ENCODE data around the gene LRRC74B.
"Not testable (repeated sequence)": the region's sequence is repeated elsewhere in the genome, so short reads cannot be mapped to it uniquely, and the experiment has no call there.

Gene LRRC74B

GRCh38 chr22:21087119-21087518 is 41.4 kb downstream of the LRRC74B start:
- Histone ChIP-seq H3K27ac (no peak overlapping the region), H3K36me3 (no peaks in the 10 kb centered on the region), H3K27me3 (peaks cover 0 to 9% of the 10 kb centered on the region in 2 donors), H3K4me3 (no peak overlapping the region), H3K4me1 (no peaks in the 10 kb centered on the region), H3K9me3 (no peaks in the 10 kb centered on the region)
- TF ChIP-seq CTCF (IDR thresholded peaks at IDR 0.05) = no peak
- DNase-seq = no peak
- intact Hi-C loops (cut with DNase I; ENCODE audit: low total_unique reads) = no loop called here

- DNase-seq; intact Hi-C loops (cut with DNase I; ENCODE audit: low total_unique reads); H3K9me3 ChIP-seq: not testable (repeated sequence)
Observed at GRCh38 chr22:21087926-21088325, 42.2 kb downstream of the LRRC74B start.

GRCh38 chr22:21091220-21091619 is 45.5 kb downstream of the LRRC74B start:
- H3K36me3 ChIP-seq; H3K9me3 ChIP-seq; H3K27me3 ChIP-seq; H3K27ac ChIP-seq; H3K4me3 ChIP-seq; DNase-seq; intact Hi-C loops (cut with DNase I; ENCODE audit: low total_unique reads); H3K4me1 ChIP-seq: not testable (repeated sequence)

More at GRCh38 chr22:21087926-21088325, 42.2 kb downstream of the LRRC74B start:
- not testable (repeated sequence) for H3K36me3 ChIP-seq, H3K27me3 ChIP-seq, H3K27ac ChIP-seq, H3K4me1 ChIP-seq, H3K4me3 ChIP-seq

- TF ChIP-seq CTCF (IDR thresholded peaks at IDR 0.05) = no peak
- no peaks in the 10 kb centered on the region for H3K9me3 ChIP-seq
- intact Hi-C loops (cut with DNase I; ENCODE audit: low total_unique reads) = no loop called here
- no peaks in the 10 kb centered on the region for H3K4me1 ChIP-seq
- H3K27ac ChIP-seq = no peak overlapping the region
- H3K4me3 ChIP-seq = no peak overlapping the region
- no peak for DNase-seq
- H3K27me3 ChIP-seq = peaks cover 0 to 7% of the 10 kb centered on the region in 2 donors
- H3K36me3 ChIP-seq = no peaks in the 10 kb centered on the region
Observed at GRCh38 chr22:21092797-21093554, 47.2 kb downstream of the LRRC74B start.

- H3K36me3 ChIP-seq; intact Hi-C loops (cut with DNase I; ENCODE audit: low total_unique reads); H3K9me3 ChIP-seq; H3K4me1 ChIP-seq; H3K4me3 ChIP-seq; DNase-seq; H3K27ac ChIP-seq; H3K27me3 ChIP-seq: not testable (repeated sequence)
Observed at GRCh38 chr22:21093555-21094137, 47.9 kb downstream of the LRRC74B start.

- intact Hi-C loops (cut with DNase I; ENCODE audit: low total_unique reads) = no loop called here
Observed at GRCh38 chr22:21094911-21095772, 49.4 kb downstream of the LRRC74B start.

More at GRCh38 chr22:21094911-21095772, 49.4 kb downstream of the LRRC74B start:
- Histone ChIP-seq H3K27ac (no peak overlapping the region), H3K36me3 (no peaks in the 10 kb centered on the region), H3K9me3 (no peaks in the 10 kb centered on the region), H3K4me1 (no peaks in the 10 kb centered on the region), H3K27me3 (peaks cover 0 to 19% of the 10 kb centered on the region in 2 donors), H3K4me3 (no peak overlapping the region)
- TF ChIP-seq CTCF (IDR thresholded peaks at IDR 0.05) = no peak
- no peak for DNase-seq
